ENCODE data around the gene OGFOD2. TPM values are rescaled to one million over a fixed set of nuclear protein-coding genes. Genes with fewer than 3 reads are reported as not detected.
"Not testable (repeated sequence)": the region's sequence is repeated elsewhere in the genome, so short reads cannot be mapped to it uniquely, and the experiment has no call there.

Gene OGFOD2
- total RNA-seq, 4 donors from 2014 or later, result 7.2 to 19.8 (median 13.4) TPM

GRCh38 chr12:123013185-123014095, 38.4 kb downstream of the OGFOD2 start:
- H3K36me3 ChIP-seq, result peaks cover 0 to 52% (median 4%) of the 10 kb centered on the region in 3 donors
- H3K4me3 ChIP-seq, result no peak overlapping the region
- no peak overlapping the region for H3K27ac ChIP-seq
- no peak for DNase-seq (ENCODE audit: low spot score in 2 of 2)
- H3K9me3 ChIP-seq, result no peaks in the 10 kb centered on the region
- no peaks in the 10 kb centered on the region for H3K27me3 ChIP-seq
- H3K4me1 ChIP-seq, result no peaks in the 10 kb centered on the region
- WGBS, 2 donors, result 93 to 96% methylated on average over 19 of the region's 19 CpGs
- no peak for TF ChIP-seq EP300 (IDR thresholded peaks at IDR 0.05)
- no peak for TF ChIP-seq CTCF (IDR thresholded peaks at IDR 0.05)

GRCh38 chr12:123014473-123014872, 39.4 kb downstream of the OGFOD2 start:
- not testable (repeated sequence) for H3K27me3 ChIP-seq; H3K9me3 ChIP-seq; H3K4me3 ChIP-seq; H3K4me1 ChIP-seq; H3K27ac ChIP-seq; DNase-seq (ENCODE audit: low spot score in 2 of 2)
- H3K36me3 ChIP-seq, result peaks cover 0 to 41% (median 4%) of the 10 kb centered on the region in 3 donors
- WGBS, 2 donors, result 96 to 97% methylated on average over 4 of the region's 4 CpGs

- Histone ChIP-seq H3K4me1 (no peaks in the 10 kb centered on the region), H3K36me3 (peaks cover 0 to 11% (median 0%) of the 10 kb centered on the region in 3 donors), H3K27me3 (no peaks in the 10 kb centered on the region), H3K27ac (no peak overlapping the region), H3K9me3 (no peaks in the 10 kb centered on the region), H3K4me3 (no peak overlapping the region)
- no peak for TF ChIP-seq POLR2A (IDR thresholded peaks at IDR 0.05)
- no peak for TF ChIP-seq CTCF (IDR thresholded peaks at IDR 0.05)
- no peak for TF ChIP-seq EP300 (IDR thresholded peaks at IDR 0.05)
- DNase-seq (ENCODE audit: low spot score in 2 of 2), result no peak
- WGBS, 2 donors, result 90 to 100% methylated on average over 1 of the region's 1 CpG
Measured at GRCh38 chr12:123017753-123018152, 42.7 kb downstream of the OGFOD2 start.

GRCh38 chr12:123019841-123020138, 44.7 kb downstream of the OGFOD2 start:
- no peak for TF ChIP-seq POLR2A (IDR thresholded peaks at IDR 0.05)
- no peak for TF ChIP-seq EP300 (IDR thresholded peaks at IDR 0.05)
- no peak for TF ChIP-seq CTCF (IDR thresholded peaks at IDR 0.05)
- H3K4me1 ChIP-seq, result no peaks in the 10 kb centered on the region
- WGBS, 2 donors, result 84 to 97% methylated on average over 2 of the region's 2 CpGs
- H3K36me3 ChIP-seq, result no peaks in the 10 kb centered on the region
- no peaks in the 10 kb centered on the region for H3K27me3 ChIP-seq
- no peak overlapping the region for H3K4me3 ChIP-seq
- no peak for DNase-seq (ENCODE audit: low spot score in 2 of 2)
- no peak overlapping the region for H3K27ac ChIP-seq
- H3K9me3 ChIP-seq, result no peaks in the 10 kb centered on the region

GRCh38 chr12:123021688-123022604, 46.9 kb downstream of the OGFOD2 start:
- 84 to 88% methylated on average over 17 to 18 of the region's 18 CpGs for WGBS, 2 donors
- Histone ChIP-seq H3K27me3 (no peaks in the 10 kb centered on the region), H3K36me3 (peaks cover 0 to 9% (median 0%) of the 10 kb centered on the region in 3 donors), H3K4me1 (no peaks in the 10 kb centered on the region), H3K27ac (no peak overlapping the region), H3K4me3 (no peak overlapping the region), H3K9me3 (no peaks in the 10 kb centered on the region)
- TF ChIP-seq CTCF (IDR thresholded peaks at IDR 0.05) (no peak), POLR2A (IDR thresholded peaks at IDR 0.05) (no peak), EP300 (IDR thresholded peaks at IDR 0.05) (no peak)
- DNase-seq (ENCODE audit: low spot score in 2 of 2), result no peak
